Measurements from ENCODE around the gene CTBP1.

Gene CTBP1

GRCh38 chr4:1167244-1167949 is 81.5 kb downstream of the CTBP1 start:
- peak; percentile 82 for TF ChIP-seq CTCF (IDR thresholded peaks at IDR 0.05; ENCODE audit: insufficient read depth, low read depth, low read length, missing control alignments)
- peak; percentile 83 for DNase-seq (ENCODE audit: low read depth)
- peak overlapping the region; percentile 74 for H3K4me3 ChIP-seq (ENCODE audit: low read length)

GRCh38 chr4:1166509-1167243 is 82.3 kb downstream of the CTBP1 start:
- TF ChIP-seq CTCF (IDR thresholded peaks at IDR 0.05; ENCODE audit: insufficient read depth, low read depth, low read length, missing control alignments) = no peak
- H3K4me3 ChIP-seq (ENCODE audit: low read length) = peak overlapping the region; percentile 74
- no peak for DNase-seq (ENCODE audit: low read depth)

GRCh38 chr4:1164956-1165545 is 83.9 kb downstream of the CTBP1 start:
- TF ChIP-seq CTCF (IDR thresholded peaks at IDR 0.05; ENCODE audit: insufficient read depth, low read depth, low read length, missing control alignments) = no peak
- DNase-seq (ENCODE audit: low read depth) = no peak

GRCh38 chr4:1164444-1164843 is 84.5 kb downstream of the CTBP1 start:
- TF ChIP-seq CTCF (IDR thresholded peaks at IDR 0.05; ENCODE audit: insufficient read depth, low read depth, low read length, missing control alignments) = no peak
- H3K4me3 ChIP-seq (ENCODE audit: low read length) = no peak overlapping the region
- DNase-seq (ENCODE audit: low read depth) = no peak

More at GRCh38 chr4:1164956-1165545, 83.9 kb downstream of the CTBP1 start:
- H3K4me3 ChIP-seq (ENCODE audit: low read length) = no peak overlapping the region

GRCh38 chr4:1164040-1164439 is 84.9 kb downstream of the CTBP1 start:
- TF ChIP-seq CTCF (IDR thresholded peaks at IDR 0.05; ENCODE audit: insufficient read depth, low read depth, low read length, missing control alignments) = no peak
- H3K4me3 ChIP-seq (ENCODE audit: low read length) = no peak overlapping the region
- no peak for DNase-seq (ENCODE audit: low read depth)

All from epithelial cell of esophagus (primary cell).